PC-9 (cell line): Measurements from ENCODE around the gene ME3. TPM values are rescaled to one million over a fixed set of nuclear protein-coding genes. Genes with fewer than 3 reads are reported as not detected.

ENCODE experiments used
- BruUV-seq: library from RNA; stranded (reverse); fragments of 400-500 nt; replicated peaks from 2 replicates; lab custom pipeline; 2021; lab: Mats Ljungman, UMichigan
- CTCF ChIA-PET: fragments of 300-600 bp; sonication (Branson Sonifier 250); formaldehyde crosslinking; loops from one replicate; lab custom pipeline; 2022; ENCODE audit warnings: antibody characterized with exemption; lab: Charles Lee
- POLR2A ChIA-PET: fragments of 300-600 bp; sonication (Branson Sonifier 250); formaldehyde crosslinking; loops from one replicate; lab custom pipeline; 2022; ENCODE audit warnings: antibody characterized with exemption; ENCODE audit not compliant: unreplicated experiment; lab: Charles Lee
- DNase-seq, 2 experiments: peaks; one replicate each; pipeline versions ENCODE4 v3.0.0 to v3.0.0-alpha.2; 2015 to 2022; ENCODE audit warnings: mixed read lengths in 1 of 2
- H2AFZ ChIP-seq: fragments of 200-600 bp; sonication (generic); 2 replicates; pipeline ENCODE4 v1.8.1; 2017; ENCODE audit warnings: antibody characterized with exemption
- H3F3A ChIP-seq: fragments of 200-600 bp; sonication (generic); 2 replicates; pipeline ENCODE4 v1.8.1; 2017; ENCODE audit warnings: antibody characterized with exemption, mild to moderate bottlenecking, low read depth; ENCODE audit not compliant: insufficient read depth
- H3K27ac ChIP-seq: fragments of 200-600 bp; sonication (generic); 2 replicates; pipeline ENCODE4 v1.6.1; 2016; ENCODE audit warnings: mixed run types
- H3K27me3 ChIP-seq: fragments of 200-600 bp; sonication (generic); 2 replicates; pipeline ENCODE4 v1.6.1; 2016; ENCODE audit warnings: low read depth, mixed run types; ENCODE audit not compliant: insufficient read depth
- H3K36me3 ChIP-seq: fragments of 200-600 bp; sonication (generic); 2 replicates; pipeline ENCODE4 v1.6.1; 2016; ENCODE audit warnings: low read depth, mixed run types
- H3K4me1 ChIP-seq: fragments of 200-600 bp; sonication (generic); replicated peaks from 2 replicates; pipeline ENCODE4 v1.6.1; 2016; ENCODE audit warnings: mixed run types; ENCODE audit not compliant: insufficient read depth
- H3K4me2 ChIP-seq: fragments of 200-600 bp; sonication (generic); 2 replicates; pipeline ENCODE4 v1.6.1; 2017; ENCODE audit warnings: mixed run types
- H3K4me3 ChIP-seq: fragments of 200-600 bp; sonication (generic); 2 replicates; pipeline ENCODE4 v1.6.1; 2016; ENCODE audit warnings: mixed run types
- H3K79me2 ChIP-seq: fragments of 200-600 bp; sonication (generic); 2 replicates; pipeline ENCODE4 v1.6.1; 2017; ENCODE audit warnings: low read depth, mixed run types
- H3K9me2 ChIP-seq: fragments of 200-600 bp; sonication (generic); 2 replicates; pipeline ENCODE4 v1.8.1; 2017; ENCODE audit warnings: mild to moderate bottlenecking; ENCODE audit not compliant: insufficient read depth
- H3K9me3 ChIP-seq: fragments of 200-600 bp; sonication (generic); 2 replicates; pipeline ENCODE4 v1.8.1; 2016; ENCODE audit warnings: low read depth; ENCODE audit not compliant: insufficient read depth
- H4K20me1 ChIP-seq: fragments of 200-600 bp; sonication (generic); 2 replicates; pipeline ENCODE4 v1.8.1; 2017; ENCODE audit not compliant: insufficient read depth
- CTCF ChIP-seq: fragments of 200-600 bp; sonication (generic); conservative IDR thresholded peaks from 2 replicates; pipeline ENCODE4 v1.6.1; 2017; ENCODE audit warnings: mixed run types, antibody characterized with exemption, mild to moderate bottlenecking, moderate library complexity
- EZH2 ChIP-seq: fragments of 200-600 bp; sonication (generic); IDR thresholded peaks from 2 replicates; pipeline ENCODE4 v1.8.0; 2017; ENCODE audit warnings: antibody characterized with exemption, low read depth
- intact Hi-C: fragments of 100-400 bp; cut with micrococcal nuclease; formaldehyde crosslinking; loops from one replicate; pipeline ENCODE4 v1.10.0; 2022; ENCODE audit not compliant: unreplicated experiment
- total RNA-seq: library from RNA; stranded (reverse); gene quantifications from 2 replicates; pipeline ENCODE4 v1.2.3, GENCODE V29; 2021

The ME3 gene
- total RNA-seq, 1 experiment from 2014 or later, result 34.0 TPM

DNA sequence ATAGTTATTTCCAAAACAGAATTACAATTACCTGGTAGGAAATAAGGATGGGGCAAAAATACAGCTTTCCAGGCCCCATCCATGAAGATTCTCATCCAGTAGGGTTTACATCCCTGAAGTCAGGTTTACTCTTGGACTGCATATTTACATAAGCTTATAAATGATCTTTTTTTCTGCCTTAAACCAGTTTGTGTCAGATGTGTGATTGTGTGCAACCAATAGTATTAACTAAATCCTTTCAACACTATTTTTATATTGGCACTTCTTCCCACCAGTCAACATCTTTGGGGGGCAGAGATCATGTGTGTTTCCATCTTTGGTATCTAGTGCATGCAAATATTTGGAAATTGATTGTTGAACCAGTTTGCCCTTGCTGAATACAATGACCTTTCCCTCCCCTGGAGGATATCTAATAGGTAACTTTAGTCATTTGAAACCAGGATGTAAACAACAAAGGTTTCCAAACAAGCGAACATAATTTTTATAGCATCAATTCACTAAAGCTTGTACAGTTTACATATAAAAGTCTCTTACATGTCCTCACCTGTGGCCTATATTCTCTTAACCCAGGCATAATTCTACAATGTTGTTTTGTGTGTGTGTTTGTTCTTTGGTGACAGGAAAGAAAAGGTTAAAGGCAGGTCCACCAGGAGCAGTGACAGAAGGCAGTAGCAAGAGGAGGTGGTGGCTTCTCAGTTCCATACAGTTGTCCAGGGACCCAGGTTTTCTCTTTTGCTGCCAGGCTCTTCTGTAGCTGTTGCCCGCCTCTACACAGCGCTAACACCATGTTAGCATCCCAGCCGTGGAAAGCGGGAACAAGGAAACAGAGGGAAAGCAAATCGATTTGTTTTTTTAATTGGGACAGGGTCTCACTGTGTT lies 1.7 kb upstream of the ME3 start:
- ChIA-PET CTCF (interaction anchor here (0.7 kb wide), 1 partner anchor 67 kb away, joined by 5 read pairs; no protein-coding TSS in a partner anchor), POLR2A (no interaction called here)
- no TSS peak for BruUV-seq
- TF ChIP-seq CTCF, result no peak
- no peak for TF ChIP-seq EZH2
- no peak overlapping the region for H2AFZ ChIP-seq
- H4K20me1 ChIP-seq, result no peaks in the 10 kb centered on the region
- no peaks in the 10 kb centered on the region for H3K36me3 ChIP-seq
- peak overlapping the region; percentile 39 for H3K27ac ChIP-seq
- peak overlapping the region; percentile 90 for H3K4me2 ChIP-seq
- H3K9me3 ChIP-seq, result no peaks in the 10 kb centered on the region
- H3K4me3 ChIP-seq, result peak overlapping the region; percentile 1; the same call in 1 of the 2 replicates
- no peaks in the 10 kb centered on the region for H3K9me2 ChIP-seq
- peak in 1 of 2 experiments; percentile 80 for DNase-seq
- peaks cover 52% of the 10 kb centered on the region for H3K4me1 ChIP-seq
- H3F3A ChIP-seq, result peaks cover 29% of the 10 kb centered on the region; the same call in 1 of the 2 replicates
- no peaks in the 10 kb centered on the region for H3K27me3 ChIP-seq
- H3K79me2 ChIP-seq, result peaks cover 40% of the 10 kb centered on the region
- intact Hi-C loops, result loop anchor here (5.0 kb wide), 1 partner anchor 82 kb away; no protein-coding TSS in a partner anchor

DNA sequence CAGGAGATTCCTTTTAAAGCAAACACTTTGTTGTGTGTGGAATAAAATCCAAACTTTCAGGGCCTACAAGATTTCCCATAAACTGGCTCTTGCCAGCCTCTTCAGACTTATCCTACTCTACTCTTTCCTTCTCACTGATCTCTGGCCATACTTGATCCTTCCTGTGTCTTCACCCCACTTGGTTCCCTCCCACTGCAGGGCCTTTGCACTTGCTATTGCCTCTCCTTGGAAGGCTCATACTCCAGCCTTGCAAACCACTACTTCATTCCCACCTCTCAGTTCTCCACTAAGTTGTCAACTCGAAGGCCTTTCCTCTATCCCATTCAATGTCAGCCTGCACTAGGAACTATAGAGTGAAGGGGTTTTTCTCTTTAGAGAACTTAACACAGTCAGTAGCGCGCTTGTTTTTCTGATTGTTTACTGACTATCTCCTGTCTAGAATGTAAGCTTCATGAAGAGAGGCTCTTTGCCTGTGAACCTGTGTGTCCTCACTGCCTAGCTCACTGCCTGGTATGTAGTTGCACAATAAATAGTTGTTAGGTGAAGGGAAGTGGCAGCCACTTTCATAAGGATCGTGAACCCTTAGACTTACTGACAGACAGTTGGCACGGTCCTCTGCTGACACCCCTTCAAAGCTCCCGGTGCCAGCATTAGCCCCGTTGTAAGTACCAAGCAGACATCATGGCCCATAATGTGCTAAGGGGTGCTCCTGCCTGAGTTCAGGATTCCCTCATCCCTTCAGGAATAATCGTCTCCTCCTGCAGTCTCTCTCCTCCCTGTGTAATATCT lies 833 bp upstream of the ME3 start:
- no peak for TF ChIP-seq EZH2
- no peak for TF ChIP-seq CTCF
- no peaks in the 10 kb centered on the region for H3K27me3 ChIP-seq
- ChIA-PET CTCF (interaction anchor here (0.7 kb wide), 1 partner anchor 68 kb away, joined by 5 read pairs; no protein-coding TSS in a partner anchor), POLR2A (no interaction called here)
- H4K20me1 ChIP-seq, result no peaks in the 10 kb centered on the region
- peak overlapping the region; percentile 87 for H3K27ac ChIP-seq
- peak in 1 of 2 experiments; percentile 32 for DNase-seq
- peaks cover 43% of the 10 kb centered on the region for H3K79me2 ChIP-seq
- BruUV-seq, result no TSS peak
- H3K9me2 ChIP-seq, result no peaks in the 10 kb centered on the region
- peaks cover 52% of the 10 kb centered on the region for H3K4me1 ChIP-seq
- no peaks in the 10 kb centered on the region for H3K9me3 ChIP-seq
- peak overlapping the region; percentile 90 for H3K4me2 ChIP-seq
- peaks cover 29% of the 10 kb centered on the region; the same call in 1 of the 2 replicates for H3F3A ChIP-seq
- peak overlapping the region; percentile 93 for H2AFZ ChIP-seq
- intact Hi-C loops, result loop anchor here (5.0 kb wide), 1 partner anchor 81 kb away; no protein-coding TSS in a partner anchor
- H3K4me3 ChIP-seq, result peak overlapping the region; percentile 82
- H3K36me3 ChIP-seq, result no peaks in the 10 kb centered on the region

- Histone ChIP-seq H3K9me3 (no peaks in the 10 kb centered on the region), H3K36me3 (no peaks in the 10 kb centered on the region), H3K4me2 (peak overlapping the region; percentile 90), H3F3A (peaks cover 29% of the 10 kb centered on the region; the same call in 1 of the 2 replicates), H3K4me3 (peak overlapping the region; percentile 82), H3K9me2 (no peaks in the 10 kb centered on the region), H3K27me3 (no peaks in the 10 kb centered on the region), H2AFZ (peak overlapping the region; percentile 93), H3K4me1 (peaks cover 52% of the 10 kb centered on the region), H3K27ac (peak overlapping the region; percentile 87), H4K20me1 (no peaks in the 10 kb centered on the region), H3K79me2 (peaks cover 49% of the 10 kb centered on the region)
- TF ChIP-seq CTCF, result no peak
- DNase-seq, result peak; percentile 61 to 64
- no TSS peak for BruUV-seq
- ChIA-PET POLR2A (interaction anchor here (0.6 to 0.7 kb wide), 3 partner anchors 40 to 317 kb away, joined by 3 to 5 read pairs (median 4); no protein-coding TSS in a partner anchor), CTCF (interaction anchor here (0.6 kb wide), 2 partner anchors 63 to 128 kb away, joined by 4 to 10 read pairs; no protein-coding TSS in a partner anchor)
- intact Hi-C loops, result loop anchor here (1.0 to 5.0 kb wide), 5 partner anchors 48 to 215 kb away; no protein-coding TSS in a partner anchor
Measured at GRCh38 chr11:86671531-86672006, 847 bp downstream of the ME3 start.
